Astrocyte of the cerebellum (primary cell): ENCODE measurements around the gene CASP9.

Experiments
- DNase-seq: peaks from one replicate; pipeline ENCODE4 v3.0.0-alpha.2; 2011; ENCODE audit warnings: low read depth
- H3K4me3 ChIP-seq: 2 replicates; pipeline ENCODE4 v1.5.1; 2011; ENCODE audit warnings: mild to moderate bottlenecking, low read depth, low read length, moderate library complexity
- CTCF ChIP-seq: IDR thresholded peaks from 2 replicates; pipeline ENCODE4 v1.5.1; 2012; ENCODE audit warnings: low read length, low read depth, moderate library complexity, mild to moderate bottlenecking; ENCODE audit errors: missing control alignments
- in situ Hi-C: cut with HindIII; loops from 2 replicates; pipeline ENCODE4 v1.10.0; 2017; ENCODE audit warnings: low sequenced_read_pairs

Gene CASP9

GRCh38 chr1:15524021-15524282, at the start of gene CASP9:
Gene CASP9, minus strand, starts transcription at chr1:15524215. Its CDS starts 15 bp downstream, at chr1:15524200.
- TF ChIP-seq CTCF, result no peak
- H3K4me3 ChIP-seq, result peak within 1 kb of the TSS; percentile 88
- in situ Hi-C loops, result no loop called here
- DNase-seq, result no peak

GRCh38 chr1:15573477-15573876, 49.5 kb upstream of the CASP9 start:
- DNase-seq, result no peak
- TF ChIP-seq CTCF, result no peak
- H3K4me3 ChIP-seq, result no peak overlapping the region
- in situ Hi-C loops, result no loop called here

- in situ Hi-C loops, result no loop called here
- no peak for DNase-seq
- no peak overlapping the region for H3K4me3 ChIP-seq
- TF ChIP-seq CTCF, result no peak
Observed at GRCh38 chr1:15571266-15571665, 47.3 kb upstream of the CASP9 start.

GRCh38 chr1:15570861-15571260, 46.8 kb upstream of the CASP9 start:
- no peak for DNase-seq
- TF ChIP-seq CTCF, result no peak
- no peak overlapping the region for H3K4me3 ChIP-seq
- in situ Hi-C loops, result no loop called here

GRCh38 chr1:15568387-15569073, 44.5 kb upstream of the CASP9 start:
- no peak for TF ChIP-seq CTCF
- in situ Hi-C loops, result no loop called here
- no peak overlapping the region for H3K4me3 ChIP-seq
- no peak for DNase-seq

- in situ Hi-C loops, result no loop called here
- no peak overlapping the region for H3K4me3 ChIP-seq
- TF ChIP-seq CTCF, result no peak
- DNase-seq, result no peak
Observed at GRCh38 chr1:15559189-15559810, 35.3 kb upstream of the CASP9 start.
